NCI-H1105 (cell line): Measurements from ENCODE around the gene USP48.
"Not testable (repeated sequence)": the region's sequence is repeated elsewhere in the genome, so short reads cannot be mapped to it uniquely, and the experiment has no call there.

Experiments
- DNase-seq: peaks from one replicate; lab custom pipeline; 2025; lab: John Stamatoyannopoulos, UW

Gene USP48

DNA sequence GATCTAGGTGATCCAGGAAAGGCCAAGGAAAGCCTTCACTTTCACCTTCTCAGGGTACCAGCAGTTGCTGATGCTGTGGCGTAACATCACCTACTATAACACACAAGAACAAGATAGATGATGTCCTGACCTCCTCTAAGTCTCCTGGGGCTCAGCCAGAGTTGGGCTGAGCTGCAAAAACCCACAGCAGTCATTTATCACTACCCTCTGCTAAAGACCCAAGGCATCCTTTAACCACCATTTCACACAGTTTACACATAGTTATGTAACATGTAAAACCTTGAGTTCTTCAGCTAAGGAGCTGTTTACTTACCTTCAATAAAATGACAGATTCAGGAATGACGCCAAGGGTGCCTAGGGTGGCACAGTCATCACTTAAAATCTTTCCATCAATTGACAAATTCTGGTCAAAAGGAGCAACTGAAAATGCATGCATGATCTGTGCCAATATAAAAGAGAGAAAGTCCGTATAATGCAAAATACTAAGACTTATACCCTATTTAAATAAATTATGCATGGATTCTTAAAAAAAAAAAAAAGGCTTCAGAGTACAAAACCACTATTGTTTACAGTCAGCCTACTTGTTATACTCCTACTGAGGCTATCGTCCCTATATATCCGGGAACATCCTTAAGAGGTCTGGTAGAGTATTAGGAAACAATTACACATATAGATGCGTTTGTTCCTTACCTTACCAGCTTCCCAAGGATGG lies 93.1 kb downstream of the USP48 start:
- DNase-seq = no peak

DNA sequence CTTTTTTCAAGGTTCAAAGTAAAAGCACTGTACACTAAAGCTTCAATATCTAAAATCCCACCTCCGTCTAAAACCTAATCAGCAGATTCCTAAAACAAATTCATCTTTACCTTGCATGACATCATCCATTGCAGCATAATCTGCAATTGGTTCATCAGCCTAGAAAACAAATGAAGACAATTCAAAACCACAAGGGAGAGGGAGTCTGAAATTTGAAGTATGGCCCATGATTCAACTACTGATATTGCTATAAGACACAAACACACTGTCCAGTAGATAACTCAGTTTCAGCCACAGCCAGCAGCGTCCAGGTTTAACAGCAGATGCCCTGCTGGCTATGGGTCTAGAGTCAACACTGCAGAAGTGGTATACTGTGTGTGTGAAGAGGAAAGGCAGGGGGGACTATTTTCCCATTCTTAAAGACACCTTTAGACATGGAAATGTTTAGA lies 95.8 kb downstream of the USP48 start:
- no peak for DNase-seq

DNA sequence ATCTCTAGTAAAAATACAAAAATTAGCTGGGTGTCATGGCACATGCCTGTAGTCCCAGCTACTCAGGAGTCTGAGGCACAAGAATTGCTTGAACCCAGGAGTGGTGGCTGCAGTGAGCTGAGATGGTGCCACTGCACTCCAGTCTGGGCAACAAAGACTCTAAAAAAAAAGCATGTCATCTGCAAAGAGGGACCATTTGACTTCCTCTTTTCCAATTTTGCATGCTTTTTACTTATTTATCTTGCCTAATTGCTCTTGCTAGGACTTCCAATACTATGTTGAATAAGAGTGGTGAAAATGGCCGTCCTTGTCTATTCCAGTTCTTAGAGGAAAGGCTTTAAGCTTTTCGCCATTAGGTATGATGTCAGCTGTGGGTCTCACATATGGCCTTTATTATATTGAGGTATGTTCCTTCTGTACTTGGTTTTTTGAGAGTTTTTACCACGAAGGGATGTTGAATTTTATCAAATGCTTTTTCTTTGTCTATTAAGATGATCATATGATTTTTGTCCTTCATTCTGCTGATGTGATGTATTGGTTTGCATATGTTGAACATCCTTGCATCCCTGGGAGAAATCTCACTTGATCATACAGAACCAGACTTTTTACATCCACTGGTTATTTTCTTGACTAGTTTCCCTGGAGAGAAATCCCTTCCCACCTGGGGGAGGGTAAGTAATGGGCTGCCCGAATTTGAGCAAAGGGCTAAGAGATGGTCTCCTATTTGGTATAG lies 96.8 kb downstream of the USP48 start:
- no peak for DNase-seq

DNA sequence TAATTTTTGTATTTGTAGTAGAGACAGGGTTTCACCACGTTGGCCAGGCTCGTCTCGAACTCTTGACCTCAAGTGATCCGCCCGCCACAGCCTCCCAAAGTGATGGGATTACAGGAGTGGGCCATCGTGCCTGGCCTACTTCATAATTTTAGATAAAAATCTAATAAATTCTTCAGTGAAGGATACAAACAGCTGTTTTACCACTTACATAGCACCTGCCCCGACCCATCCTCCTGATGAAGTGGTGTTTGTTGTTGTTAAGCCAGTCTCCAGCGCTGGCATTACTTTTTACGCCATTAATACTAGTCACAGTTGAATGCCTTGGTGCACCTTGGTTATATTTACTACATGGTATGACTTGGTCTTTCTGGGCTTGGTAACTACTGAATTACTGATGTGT lies 101.5 kb downstream of the USP48 start:
- no peak for DNase-seq

DNA sequence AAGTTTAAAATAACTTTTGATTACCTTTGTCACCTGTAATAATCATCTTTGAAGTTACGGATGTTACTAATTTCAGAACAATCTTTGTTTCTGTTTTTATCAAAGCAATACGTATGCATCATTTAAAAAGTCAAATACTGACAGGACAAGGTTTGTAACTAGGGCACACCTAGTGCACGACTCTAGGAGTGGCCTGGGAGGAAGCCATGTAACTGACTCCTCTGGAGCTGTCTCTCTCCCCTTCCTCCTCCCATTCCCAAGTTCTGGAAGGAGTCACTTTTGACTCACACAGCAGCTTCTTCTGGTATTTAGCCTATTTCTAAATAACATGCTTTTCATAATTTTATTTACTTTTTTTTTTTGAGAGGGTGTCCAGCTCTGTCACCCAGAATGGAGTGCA lies 102.0 kb downstream of the USP48 start:
- DNase-seq = no peak

DNA sequence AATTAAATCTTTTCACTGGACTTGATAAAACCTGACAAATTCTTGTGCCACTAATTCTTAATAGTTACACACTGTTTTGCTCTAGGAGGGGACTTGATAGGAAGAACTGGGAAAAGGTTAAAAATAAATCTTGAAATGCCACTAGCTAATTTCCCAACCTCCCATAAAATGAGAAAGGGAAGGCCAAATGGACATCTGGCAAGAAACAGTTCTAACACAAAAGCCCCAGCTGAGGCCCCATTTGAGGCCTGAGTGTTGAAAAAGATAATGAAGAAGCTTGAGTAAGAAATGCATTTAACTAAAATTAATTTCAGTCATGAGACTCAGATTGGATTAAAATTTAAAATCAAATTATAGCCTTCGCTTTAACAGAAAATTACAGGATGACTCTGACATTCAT lies 102.6 kb downstream of the USP48 start:
- no peak for DNase-seq

DNA sequence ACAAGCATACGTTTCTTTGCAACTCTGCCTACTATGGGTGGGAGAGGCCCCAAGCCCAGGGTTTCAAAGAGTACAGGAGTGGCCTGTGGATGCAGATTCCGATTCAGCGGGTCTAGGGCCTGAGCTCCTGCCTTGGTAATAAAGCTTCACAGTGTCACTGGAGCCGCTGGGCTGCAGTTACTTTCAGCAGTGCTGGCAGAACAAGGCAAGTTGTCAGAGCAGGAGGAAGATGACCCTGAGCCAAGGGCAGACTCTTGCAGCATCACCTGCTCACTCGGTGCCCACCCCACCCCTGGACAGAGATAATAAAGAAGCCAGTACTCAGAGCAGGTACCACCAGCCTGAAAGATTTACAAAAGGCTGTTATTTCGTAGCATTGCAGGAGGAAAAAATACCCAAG lies 105.8 kb downstream of the USP48 start:
- no peak for DNase-seq

DNA sequence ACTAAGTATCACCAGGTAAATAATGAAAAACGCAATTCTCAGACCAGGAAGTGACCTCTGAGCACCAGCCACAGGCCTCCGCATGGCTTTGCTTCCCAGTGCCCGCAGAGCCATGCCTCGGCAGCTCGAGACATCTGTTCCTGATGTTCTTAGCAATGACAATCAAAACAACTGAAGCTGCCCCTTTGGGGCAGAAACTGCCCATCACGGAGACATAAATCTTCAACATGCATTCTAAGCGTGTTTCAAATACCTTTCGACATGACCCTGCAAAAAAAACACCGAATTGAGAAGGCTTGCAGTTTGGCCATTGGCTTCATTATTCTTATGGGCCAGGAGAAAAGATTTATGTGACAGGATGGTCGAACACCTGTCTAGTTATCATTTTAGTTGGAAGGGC lies 108.0 kb downstream of the USP48 start:
- DNase-seq = no peak

DNA sequence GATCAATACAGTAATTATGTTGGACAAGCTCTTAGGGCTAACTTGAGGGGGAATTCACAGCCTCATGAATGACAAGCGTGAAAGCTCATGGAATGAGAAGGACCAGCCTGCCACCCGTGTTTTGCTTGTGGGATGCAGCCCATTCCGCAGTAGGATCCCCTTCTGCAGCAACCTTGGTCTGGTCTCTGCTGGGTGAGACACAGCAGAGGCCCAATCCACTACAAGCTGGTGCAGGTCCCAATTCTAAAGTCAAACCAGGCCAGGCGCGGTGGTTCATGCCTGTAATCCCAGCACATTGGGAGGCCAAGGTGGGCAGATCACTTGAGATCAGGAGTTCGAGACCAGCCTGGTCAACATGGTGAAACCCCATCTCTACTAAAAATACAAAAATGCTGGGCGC lies 109.1 kb downstream of the USP48 start:
- DNase-seq = not testable (repeated sequence)

DNA sequence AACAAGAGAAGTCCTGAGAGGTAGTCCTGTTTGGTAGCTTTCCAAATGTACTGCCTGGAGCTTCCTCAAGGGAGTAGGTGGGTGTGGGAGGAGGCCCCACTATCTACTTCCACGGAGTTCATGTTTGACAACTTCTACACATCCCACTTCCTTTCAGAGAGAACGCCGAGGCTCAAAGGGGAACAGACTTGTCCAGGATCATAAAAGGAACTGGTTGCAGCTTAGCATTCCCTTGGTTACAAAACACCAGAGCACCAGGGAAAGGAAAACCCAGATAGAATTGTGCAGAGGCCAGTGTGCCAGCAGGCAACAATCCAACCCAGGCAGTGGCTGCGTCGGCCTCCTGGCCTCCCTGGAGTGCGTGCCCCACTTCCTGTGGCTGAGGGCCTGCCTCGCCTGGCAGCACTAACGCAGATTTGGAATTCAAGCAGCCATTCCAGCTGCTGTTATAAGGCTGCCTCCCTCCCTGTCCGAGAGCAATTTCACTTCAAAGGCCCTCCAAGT lies 109.6 kb downstream of the USP48 start:
- DNase-seq = no peak

DNA sequence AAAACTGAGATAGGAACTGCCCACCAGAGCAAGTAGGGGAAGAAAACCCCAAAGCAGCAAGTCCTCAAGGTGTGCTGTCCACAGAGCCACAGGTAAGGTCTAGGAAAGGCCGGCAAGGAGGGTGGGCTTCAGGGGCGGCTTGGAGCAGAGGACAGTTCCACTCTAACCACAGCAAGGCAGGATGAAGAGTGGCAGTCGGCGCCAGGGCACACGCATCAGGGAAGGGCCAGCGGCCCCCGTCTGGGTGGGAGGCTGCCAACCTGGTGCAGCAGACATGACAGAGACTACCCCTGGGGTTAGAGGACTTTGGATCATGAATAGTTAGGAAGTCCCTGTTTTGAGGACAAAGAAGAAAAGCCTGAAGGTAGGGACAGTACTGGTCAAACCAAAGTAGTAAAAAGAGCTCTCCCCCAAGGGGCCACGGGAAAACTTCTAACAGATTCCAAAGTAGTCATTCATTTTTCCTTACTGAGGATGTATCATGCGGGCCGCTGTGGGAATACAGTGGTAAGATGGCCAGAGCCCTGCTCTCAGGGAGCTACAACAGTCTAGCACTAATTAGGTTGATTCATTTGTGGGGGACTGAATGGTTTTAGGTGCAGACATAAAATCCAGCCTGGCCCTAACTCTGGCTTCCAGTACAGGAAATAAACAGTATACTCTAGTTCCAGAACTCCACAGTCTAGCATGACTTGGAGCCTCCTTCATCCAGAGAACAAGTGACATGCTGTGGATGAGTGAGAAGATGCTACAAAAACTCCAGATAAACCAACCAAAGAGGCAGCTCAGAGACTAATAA lies 110.3 kb downstream of the USP48 start:
- DNase-seq = no peak

DNA sequence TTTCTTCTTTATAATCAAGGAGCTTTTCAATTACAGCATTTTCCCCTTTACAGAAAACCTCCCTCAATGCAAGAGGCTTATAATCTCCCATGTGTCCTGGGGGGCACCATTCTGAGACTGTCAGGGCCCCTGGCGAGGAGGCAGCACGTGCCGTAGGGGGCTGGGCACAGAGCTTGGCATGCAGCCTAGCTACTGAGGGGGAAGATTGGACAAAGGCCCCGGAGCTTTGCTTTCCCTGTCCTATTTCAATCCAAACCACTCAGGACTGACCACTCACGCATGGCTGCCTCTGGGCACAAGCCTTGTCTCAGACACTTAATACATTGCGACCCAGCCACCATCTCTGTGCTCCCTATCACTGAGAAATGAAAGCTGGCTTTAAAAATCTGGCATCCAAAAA lies 111.0 kb downstream of the USP48 start:
- DNase-seq = no peak

DNA sequence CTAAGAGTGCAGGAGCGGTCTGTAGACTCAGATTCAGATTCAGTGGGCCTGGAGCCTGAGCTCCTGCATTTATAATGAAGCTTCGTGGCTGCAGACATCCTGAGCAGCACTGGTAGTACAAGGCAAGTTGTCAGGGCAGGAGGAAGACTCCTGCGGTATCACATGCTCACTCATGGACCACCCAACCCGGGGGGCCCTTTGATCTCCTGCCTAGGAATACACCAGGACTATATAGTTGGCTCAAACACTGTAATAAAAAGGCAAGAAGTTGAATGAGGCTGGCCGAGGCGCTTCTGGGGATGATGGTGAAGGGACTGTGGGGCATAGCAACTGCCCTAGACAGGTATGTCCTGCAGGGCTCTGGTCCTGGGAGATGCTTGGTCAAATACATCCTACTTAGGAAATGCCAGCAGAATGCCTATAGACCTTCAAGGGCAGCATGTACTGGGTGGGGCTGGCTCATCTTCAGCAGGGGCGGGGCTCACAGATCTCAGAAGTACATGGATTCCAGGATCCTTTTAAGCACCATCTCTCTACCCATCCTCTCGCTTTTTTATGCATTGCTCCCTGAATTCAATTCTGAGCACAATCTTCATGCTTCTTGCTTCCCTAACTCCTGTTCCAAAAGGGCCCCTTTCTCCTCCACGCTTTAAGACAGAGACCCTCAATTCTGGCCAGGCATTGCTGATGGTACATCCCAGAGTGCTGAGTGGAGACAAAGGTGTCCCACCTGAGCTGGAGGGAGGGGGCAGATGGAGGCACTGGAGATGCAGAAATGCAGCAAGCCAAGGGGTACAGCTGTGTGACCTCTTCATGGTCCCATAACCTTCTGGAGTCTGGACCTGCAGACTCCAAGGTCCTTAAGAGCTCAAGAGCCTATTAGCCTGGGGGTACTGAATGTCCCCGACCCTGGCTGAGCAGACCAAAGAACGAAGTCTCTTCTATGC lies 111.7 kb downstream of the USP48 start:
- no peak for DNase-seq

DNA sequence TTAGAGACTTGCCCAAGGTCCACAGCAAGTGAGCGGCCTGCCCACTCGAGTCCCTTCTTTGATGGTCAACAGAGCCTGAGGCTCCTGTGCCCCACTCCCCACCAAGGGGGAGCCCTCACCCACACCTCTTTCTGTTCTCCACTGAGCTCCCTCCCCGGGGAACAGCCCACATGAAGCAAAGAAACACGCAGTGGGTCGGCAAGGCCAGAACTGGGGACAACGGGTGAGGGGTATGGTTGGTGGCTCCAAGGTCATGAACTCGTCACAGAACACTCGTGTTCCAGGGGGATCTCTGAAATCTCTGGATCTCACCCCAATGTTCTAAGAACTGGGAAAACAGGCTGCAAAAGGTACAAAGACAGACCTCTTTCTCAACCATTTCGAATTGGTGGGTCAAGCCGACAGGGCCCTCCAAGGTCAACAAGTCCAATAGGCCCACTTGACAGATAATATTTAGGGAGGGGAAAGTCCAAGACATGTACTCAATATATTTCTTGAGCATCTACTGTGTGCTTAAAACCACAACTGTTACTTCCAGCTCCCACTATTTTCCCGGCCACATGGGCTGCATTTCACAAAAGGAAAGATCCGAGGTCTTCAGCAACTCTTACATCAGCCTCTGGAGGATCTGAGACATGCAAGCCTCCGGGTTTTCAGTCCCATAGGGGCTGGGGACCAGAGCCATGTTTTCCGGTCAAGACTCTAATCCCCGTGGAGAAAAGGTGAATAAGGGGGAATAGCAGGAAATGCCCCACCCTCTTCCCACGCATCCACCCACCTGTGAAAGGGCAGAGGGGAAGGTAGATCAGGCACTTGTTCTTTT lies 112.7 kb downstream of the USP48 start:
- no peak for DNase-seq

DNA sequence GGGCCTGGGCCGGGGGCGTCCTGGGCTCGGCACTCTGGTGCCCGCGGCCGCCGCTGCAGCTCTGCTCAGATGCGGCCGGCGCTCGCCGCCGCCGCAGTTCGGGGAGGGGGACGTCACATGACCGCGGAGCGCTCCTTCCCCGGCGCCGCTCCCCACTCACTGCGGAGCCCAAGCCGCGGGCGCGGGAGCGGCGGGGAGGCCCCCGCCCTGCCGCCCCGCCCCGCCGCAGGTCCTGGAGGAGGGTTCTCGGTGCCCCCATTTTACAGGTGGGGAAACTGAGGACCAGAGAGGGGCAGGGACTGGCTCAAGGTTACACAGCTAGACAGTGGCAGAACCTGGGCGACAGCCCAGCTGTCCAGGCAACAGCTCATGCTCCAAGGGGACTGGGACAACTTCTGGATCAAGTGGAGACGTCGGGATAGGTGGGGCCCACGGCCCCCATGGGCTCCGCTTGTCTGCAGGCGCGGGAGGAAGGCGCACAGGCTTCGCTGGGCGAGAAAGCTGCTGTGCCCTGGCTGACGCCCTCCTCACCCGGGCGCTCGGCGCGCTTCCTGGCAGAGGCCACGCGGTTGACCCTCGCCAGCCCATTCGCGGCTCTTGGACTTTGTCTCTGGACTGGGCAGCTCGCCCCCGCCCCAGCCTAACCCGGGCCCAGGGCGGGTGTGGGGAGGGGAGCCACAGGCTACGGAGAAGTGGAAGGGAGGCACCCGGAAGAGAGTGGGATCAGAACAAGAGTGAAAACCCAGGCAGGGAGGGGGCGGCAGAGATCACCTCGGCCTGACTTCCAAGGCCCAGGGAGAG lies 113.5 kb downstream of the USP48 start, which contains the start of gene RAP1GAP:
RAP1GAP (minus strand) TSS at position 100 of the 801 bp plus-strand sequence. CDS start 49,325 bp downstream, outside the sequence.
- DNase-seq = peak; percentile 20

DNA sequence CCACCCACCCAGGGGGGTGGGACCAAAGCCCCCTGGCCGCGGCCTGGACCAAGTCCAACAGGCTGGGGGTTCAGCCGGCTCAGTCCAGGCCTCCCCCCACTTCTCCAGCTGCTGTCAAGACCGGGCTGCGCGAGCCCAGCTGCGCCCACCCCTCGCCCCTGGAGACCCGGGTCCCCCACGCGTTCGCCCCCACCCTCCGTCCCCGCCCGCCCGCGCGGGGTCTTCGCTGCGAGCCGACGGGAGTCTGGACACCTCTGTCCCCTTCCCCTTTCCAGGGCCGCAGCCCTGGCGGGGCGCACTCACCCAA lies 114.0 kb downstream of the USP48 start:
- DNase-seq = no peak

DNA sequence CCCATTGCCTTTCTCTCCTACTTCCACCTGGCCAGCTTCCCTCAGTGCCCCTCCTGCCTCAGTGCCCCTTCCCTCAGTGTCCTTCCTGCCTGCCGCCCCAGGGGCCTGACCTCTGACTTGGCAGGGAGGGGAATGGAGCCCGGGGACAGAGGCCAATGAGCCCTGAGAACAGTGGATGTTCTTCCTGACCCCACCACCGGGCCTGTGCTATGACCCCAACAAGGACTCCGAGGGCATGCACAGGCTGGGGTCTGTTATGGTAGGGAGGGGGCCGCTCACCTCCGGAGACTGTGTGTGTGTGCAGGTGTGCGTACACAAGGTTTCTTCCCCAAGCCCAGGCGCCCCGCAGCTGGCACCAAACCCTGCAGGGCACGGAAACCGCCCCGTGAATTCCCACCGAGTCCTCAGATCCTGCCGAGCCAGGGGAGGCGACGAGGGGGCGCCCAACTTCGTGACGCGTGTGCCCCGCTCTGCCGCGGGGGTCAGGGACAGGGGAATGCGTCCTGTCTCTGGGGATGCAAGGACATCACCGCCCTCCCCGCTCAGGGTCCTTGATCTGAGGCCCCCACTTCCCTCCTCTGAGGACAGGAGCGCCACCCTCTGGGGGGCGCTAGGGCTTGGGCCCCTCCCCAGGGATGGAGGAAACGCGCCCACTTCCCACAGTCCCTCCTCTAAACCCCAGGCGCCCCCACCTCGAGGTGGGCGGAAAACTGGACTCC lies 114.6 kb downstream of the USP48 start:
- no peak for DNase-seq

DNA sequence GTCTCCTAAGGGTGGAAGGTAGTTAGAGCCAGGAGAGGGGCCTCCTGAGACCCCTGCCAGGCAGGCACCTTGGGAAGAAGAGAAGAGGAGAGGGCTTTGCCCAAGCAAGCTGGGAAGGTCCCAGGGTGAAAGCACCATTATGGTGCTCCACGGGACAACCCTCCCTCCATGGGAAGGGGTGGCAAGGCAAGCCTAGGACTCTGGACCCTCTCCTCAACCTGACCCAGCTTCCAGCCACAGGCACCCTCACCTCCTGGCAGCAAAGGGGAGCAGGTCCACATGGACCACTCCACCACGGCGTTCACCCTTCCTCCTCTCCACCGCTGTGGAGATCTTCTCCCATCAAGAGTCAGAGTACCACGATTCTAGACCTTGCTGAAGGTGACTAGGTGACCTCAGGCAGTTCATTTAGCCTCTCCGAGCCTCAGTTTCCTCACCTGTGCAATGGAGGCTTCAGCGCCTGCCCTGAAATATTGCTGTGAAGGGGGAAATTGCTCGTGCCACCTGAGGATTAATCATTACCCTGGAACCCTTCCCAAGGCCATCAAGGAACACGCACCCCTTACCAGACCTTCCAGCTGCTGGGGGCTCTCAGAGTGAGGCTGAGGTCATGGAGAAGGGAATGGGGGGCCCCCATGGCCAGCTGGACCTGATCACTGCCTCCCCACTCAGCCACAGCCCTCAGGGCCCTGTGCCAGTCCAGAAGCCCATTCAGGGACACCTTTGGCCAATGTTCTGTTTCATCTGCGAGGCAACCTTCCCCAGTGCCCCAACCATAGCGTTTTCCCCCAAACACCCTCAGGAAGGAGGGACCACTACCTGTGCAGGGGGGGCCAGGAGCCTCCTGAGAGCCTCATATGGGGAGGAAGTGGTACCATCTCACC lies 115.4 kb downstream of the USP48 start:
- DNase-seq = no peak
